HepG2 (cell line): ENCODE measurements around the gene DLX3. TPM values are rescaled to one million over a fixed set of nuclear protein-coding genes. Genes with fewer than 3 reads are reported as not detected.

Source experiments
- ATAC-seq: fragments of 200-7000 bp; cut with Tn5 transposase; 3 replicates; pipeline ENCODE4 v1.9.1; 2020; ENCODE audit warnings: mild to moderate bottlenecking, moderate library complexity
- BruUV-seq: library from RNA; stranded (reverse); fragments of 400-500 nt; replicated peaks from 2 replicates; lab custom pipeline; 2021; lab: Mats Ljungman, UMichigan
- CTCF ChIA-PET: fragments of 300-600 bp; formaldehyde crosslinking; extraction: SDS; loops from one replicate; lab custom pipeline; 2021; ENCODE audit warnings: low total read pairs, inconsistent platforms, low intra/inter-chr PET ratio; lab: Yijun Ruan, JAX
- POLR2A ChIA-PET: fragments of 350-600 bp; sonication (Branson Sonifier 250); formaldehyde crosslinking; loops from one replicate; lab custom pipeline; 2020; ENCODE audit warnings: antibody characterized with exemption, inconsistent platforms; lab: Yijun Ruan, JAX
- DNase-seq: peaks from one replicate; pipeline ENCODE4 v3.0.0-alpha.2; 2015; ENCODE audit warnings: low spot score
- FAIRE-seq: peaks from 3 replicates; lab custom pipeline; 2011; peaks lifted over from hg19 to GRCh38; lab: Jason Lieb, UNC
- H2AFZ ChIP-seq: one replicate; pipeline ENCODE4 v1.6.1; 2011; ENCODE audit warnings: low read length, inconsistent platforms
- H3K27ac ChIP-seq: fragments of 300-600 bp; 3 replicates; pipeline ENCODE4 v1.8.0; 2011; ENCODE audit warnings: mixed run types, mild to moderate bottlenecking, mixed read lengths, low read length, inconsistent platforms; ENCODE audit not compliant: insufficient read depth; ENCODE audit errors: extremely low read length
- H3K27me3 ChIP-seq, 2 experiments: fragments of 200-600 bp in 1 of 2; 2 replicates in 1 of 2; 3 replicates in 1 of 2; pipeline versions ENCODE4 v1.6.0 to v1.8.0; 2011; ENCODE audit warnings: low read length in 2 of 2, mild to moderate bottlenecking in 2 of 2, moderate library complexity in 2 of 2, inconsistent platforms in 1 of 2; ENCODE audit not compliant: insufficient read depth in 2 of 2, control insufficient read depth in 1 of 2
- H3K36me3 ChIP-seq, 2 experiments: fragments of 200-600 bp in 1 of 2; replicated peaks in 1 of 2; 2 replicates in 1 of 2; 3 replicates in 1 of 2; pipeline versions ENCODE4 v1.5.1 to v1.8.0; 2011; ENCODE audit warnings: low read length in 2 of 2, inconsistent platforms in 1 of 2; ENCODE audit not compliant: insufficient read depth in 2 of 2, control insufficient read depth in 1 of 2
- H3K4me1 ChIP-seq: 2 replicates; pipeline ENCODE4 v1.5.1; 2012; ENCODE audit warnings: low read length, inconsistent platforms; ENCODE audit not compliant: insufficient read depth
- H3K4me2 ChIP-seq: 2 replicates; pipeline ENCODE4 v1.6.0; 2011; ENCODE audit warnings: low read depth, low read length, inconsistent platforms
- H3K4me3 ChIP-seq, 3 experiments: fragments of 200-600 bp in 1 of 3; sonication (generic), shearing (Covaris generic) in 1 of 3; replicated peaks in 1 of 3; 2 replicates each; pipeline ENCODE4 v1.5.1; 2011 to 2016; ENCODE audit warnings: low read length in 3 of 3, inconsistent platforms in 2 of 3, low read depth in 2 of 3, mild to moderate bottlenecking in 2 of 3, control low read depth in 1 of 3, mixed read lengths in 1 of 3; ENCODE audit not compliant: insufficient read depth in 1 of 3
- H3K79me2 ChIP-seq: one replicate; pipeline ENCODE4 v1.6.1; 2011; ENCODE audit warnings: low read length, inconsistent platforms; ENCODE audit not compliant: insufficient read depth
- H3K9ac ChIP-seq: 2 replicates; pipeline ENCODE4 v1.6.0; 2011; ENCODE audit warnings: mild to moderate bottlenecking, low read depth, low read length, inconsistent platforms; ENCODE audit not compliant: insufficient read depth
- H3K9me3 ChIP-seq: 2 replicates; pipeline ENCODE4 v1.5.1; 2012; ENCODE audit warnings: mild to moderate bottlenecking, low read length
- H4K20me1 ChIP-seq: 2 replicates; pipeline ENCODE4 v1.6.0; 2011; ENCODE audit warnings: inconsistent platforms, mild to moderate bottlenecking, low read length, moderate library complexity; ENCODE audit not compliant: insufficient read depth
- AHR ChIP-seq: IDR thresholded peaks from 2 replicates; pipeline ENCODE4 v1.6.1; 2018; ENCODE audit warnings: missing genetic modification reagents, missing compliant biosample characterization
- DR1 ChIP-seq: sonication (generic); formaldehyde crosslinking; IDR thresholded peaks from 2 replicates; pipeline ENCODE4 v1.8.0; 2021; ENCODE audit warnings: mild to moderate bottlenecking, missing genetic modification reagents, inconsistent platforms
- GTF2F1 ChIP-seq: fragments of 150-350 bp; IDR thresholded peaks from 2 replicates; pipeline ENCODE4 v1.6.1; 2014; ENCODE audit warnings: low read length
- HHEX ChIP-seq: IDR thresholded peaks from 2 replicates; pipeline ENCODE4 v1.6.1; 2016; ENCODE audit warnings: control low read depth
- MEIS1 ChIP-seq: sonication (generic); formaldehyde crosslinking; IDR thresholded peaks from 2 replicates; pipeline ENCODE4 v1.9.0; 2021; ENCODE audit warnings: mild to moderate bottlenecking, missing genetic modification reagents, moderate library complexity, borderline replicate concordance
- SMARCC2 ChIP-seq: fragments of 450-650 bp; IDR thresholded peaks from 2 replicates; pipeline ENCODE4 v1.6.1; 2017; ENCODE audit warnings: antibody characterized with exemption, mild to moderate bottlenecking
- SNRNP70 ChIP-seq: fragments of 200-400 bp; formaldehyde crosslinking; IDR thresholded peaks from 2 replicates; pipeline ENCODE4 v1.6.1; 2017; ENCODE audit warnings: mild to moderate bottlenecking, low read depth, low read length, moderate library complexity
- TBL1XR1 ChIP-seq: fragments of 150-350 bp; IDR thresholded peaks from 2 replicates; pipeline ENCODE4 v1.6.1; 2014; ENCODE audit warnings: borderline replicate concordance, low read length; ENCODE audit not compliant: partially characterized antibody
- U2AF1 ChIP-seq: fragments of 200-400 bp; formaldehyde crosslinking; optimal IDR thresholded peaks from 2 replicates; pipeline ENCODE3; 2017; ENCODE audit warnings: mild to moderate bottlenecking, low read depth, low read length
- ZFP36L1 ChIP-seq: sonication (generic); formaldehyde crosslinking; IDR thresholded peaks from 2 replicates; pipeline ENCODE4 v1.8.0; 2022; ENCODE audit warnings: mild to moderate bottlenecking, missing genetic modification reagents, moderate library complexity
- ZNF251 ChIP-seq: sonication (generic); formaldehyde crosslinking; IDR thresholded peaks from 2 replicates; pipeline ENCODE4 v1.9.0; 2021; ENCODE audit warnings: mild to moderate bottlenecking, missing genetic modification reagents
- ZSCAN20 ChIP-seq: sonication (generic); formaldehyde crosslinking; IDR thresholded peaks from 2 replicates; pipeline ENCODE4 v1.4.0; 2020; ENCODE audit warnings: missing genetic modification reagents, mild to moderate bottlenecking, borderline replicate concordance
- WGBS: methylation state at CpG from one replicate; pipeline ENCODE4 v1.1.6; 2017; ENCODE audit warnings: low lambda C conversion rate; 5-methylcytosine and 5-hydroxymethylcytosine counted together
- in situ Hi-C: cut with HindIII; loops from 2 replicates; pipeline ENCODE4 v1.10.0; 2017; ENCODE audit warnings: low pct_unique_long_range_greater_than_20kb; ENCODE audit not compliant: extremely low pct_ligation_motif_present
- intact Hi-C: fragments of 100-400 bp; cut with micrococcal nuclease; formaldehyde crosslinking; loops from one replicate; pipeline ENCODE4 v1.10.0; 2022; ENCODE audit not compliant: unreplicated experiment
- polyA plus RNA-seq, 8 experiments: library from polyadenylated mRNA; depleted of rRNA in 3 of 8; stranded (reverse) in 7 of 8; unstranded in 1 of 8; fragments of >200 nt; fragmentation: Illumina TruSeq in 4 of 8; extraction: Trizol in 4 of 8; gene quantifications; 2 replicates each; pipeline versions ENCODE4 v1.2.1 to v1.2.3, GENCODE V29; 2011 to 2016; ENCODE audit warnings: low read depth in 4 of 8, missing spikeins in 1 of 8, mixed read lengths in 1 of 8; ENCODE audit not compliant: insufficient read depth in 1 of 8
- total RNA-seq, 5 experiments: library from RNA; depleted of rRNA; stranded (reverse); fragments of >200 nt; fragmentation: Illumina TruSeq; extraction: Trizol; gene quantifications; 2 replicates each; pipeline ENCODE4 v1.2.3, GENCODE V29; 2016; ENCODE audit warnings: low read depth in 1 of 5

DLX3 gene
- total and polyA plus RNA-seq, 2 of the 13 experiments (the other 11 are each of a cell fraction or from before 2014, with no cell fraction given), result 0.03 TPM; not detected in 1

- DNase-seq (no peak), ATAC-seq (no peak), FAIRE-seq (no peak)
- H3K27me3 ChIP-seq, result no peaks in the 10 kb centered on the region
- no peak overlapping the region for H3K9ac ChIP-seq
- TF ChIP-seq ZFP36L1 (CRISPR knock-in tag) (no peak), ZNF251 (no peak), TBL1XR1 (no peak), HHEX (CRISPR knock-in tag) (no peak), ZSCAN20 (CRISPR knock-in tag) (no peak), AHR (CRISPR knock-in tag) (no peak), U2AF1 (no peak), DR1 (no peak), MEIS1 (CRISPR knock-in tag) (no peak), GTF2F1 (no peak), SMARCC2 (no peak), SNRNP70 (no peak)
- H3K4me2 ChIP-seq, result no peak overlapping the region
- CTCF ChIA-PET, result no interaction called here
- WGBS, result 36% methylated on average over 13 of the region's 13 CpGs
- intact Hi-C loops (no loop called here), in situ Hi-C loops (no loop called here)
- H3K27ac ChIP-seq, result no peak overlapping the region
- no peaks in the 10 kb centered on the region for H3K79me2 ChIP-seq
- no peaks in the 10 kb centered on the region for H4K20me1 ChIP-seq
- POLR2A ChIA-PET, result no interaction called here
- no peak overlapping the region for H2AFZ ChIP-seq
- no TSS peak for BruUV-seq
- H3K9me3 ChIP-seq, result no peaks in the 10 kb centered on the region
- peaks cover 12% of the 10 kb centered on the region for H3K4me1 ChIP-seq
- H3K4me3 ChIP-seq, result no peak overlapping the region
- no peaks in the 10 kb centered on the region for H3K36me3 ChIP-seq
These were observed 26.0 kb upstream of the DLX3 start for GRCh38 chr17:50020841-50021599.
